Brain microvascular endothelial cell (primary cell): Measurements from ENCODE around the gene SLC35F1.
A peak's percentile ranks its signal among the peaks of the same experiment; 100 is the strongest.

Source experiments
- DNase-seq: peaks from one replicate; pipeline ENCODE4 v3.0.0-alpha.2; 2020
- H3K27ac ChIP-seq: fragments of 250-450 bp; sonication (Bioruptor Pico); 2 replicates; pipeline ENCODE4 v1.5.1; 2020; ENCODE audit warnings: mild to moderate bottlenecking, moderate library complexity
- H3K27me3 ChIP-seq: fragments of 250-450 bp; sonication (Bioruptor Pico); replicated peaks from 2 replicates; pipeline ENCODE4 v1.5.1; 2020; ENCODE audit warnings: mild to moderate bottlenecking
- H3K36me3 ChIP-seq: fragments of 250-450 bp; sonication (Bioruptor Pico); replicated peaks from 2 replicates; pipeline ENCODE4 v1.5.1; 2020; ENCODE audit warnings: mild to moderate bottlenecking
- H3K4me3 ChIP-seq: 2 replicates; pipeline ENCODE4 v1.5.1; 2011; ENCODE audit warnings: low read depth, mild to moderate bottlenecking, control low read depth, low read length, moderate library complexity
- in situ Hi-C: cut with HindIII; loops from 2 replicates; pipeline ENCODE4 v1.10.0; 2017; ENCODE audit warnings: low sequenced_read_pairs, low pct_ligation_motif_present
- TF ChIP-seq, protein P1 (sequence below): IDR thresholded peaks from 2 replicates; pipeline ENCODE4 v1.5.1; 2011; ENCODE audit warnings: low read depth, mild to moderate bottlenecking, moderate library complexity, low read length, control low read depth, inconsistent platforms; ENCODE audit errors: missing control alignments

SLC35F1 gene

DNA sequence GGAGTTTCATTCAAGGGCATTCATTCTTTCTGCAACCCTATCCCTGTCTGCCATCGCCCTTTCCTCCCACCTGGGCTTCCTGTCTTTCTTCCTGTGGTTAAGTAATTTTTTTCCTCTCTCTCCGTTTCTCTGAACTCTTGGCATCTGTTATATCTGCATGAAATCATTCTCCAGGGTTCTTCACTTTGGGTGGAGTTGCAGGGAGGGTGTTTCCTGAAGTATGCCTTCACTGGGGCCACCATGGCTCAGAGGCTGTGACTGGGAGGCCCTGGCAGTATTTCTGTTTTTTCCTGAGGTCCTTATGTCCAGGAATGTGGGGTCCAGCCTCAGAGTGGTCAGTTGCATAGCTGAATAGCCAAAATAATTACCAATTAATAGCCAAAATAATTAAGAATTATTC lies 137.2 kb downstream of the SLC35F1 start:
- in situ Hi-C loops, result no loop called here
- DNase-seq, result no peak
- H3K27me3 ChIP-seq, result no peaks in the 10 kb centered on the region
- no peaks in the 10 kb centered on the region for H3K36me3 ChIP-seq
- TF ChIP-seq, protein P1, sequence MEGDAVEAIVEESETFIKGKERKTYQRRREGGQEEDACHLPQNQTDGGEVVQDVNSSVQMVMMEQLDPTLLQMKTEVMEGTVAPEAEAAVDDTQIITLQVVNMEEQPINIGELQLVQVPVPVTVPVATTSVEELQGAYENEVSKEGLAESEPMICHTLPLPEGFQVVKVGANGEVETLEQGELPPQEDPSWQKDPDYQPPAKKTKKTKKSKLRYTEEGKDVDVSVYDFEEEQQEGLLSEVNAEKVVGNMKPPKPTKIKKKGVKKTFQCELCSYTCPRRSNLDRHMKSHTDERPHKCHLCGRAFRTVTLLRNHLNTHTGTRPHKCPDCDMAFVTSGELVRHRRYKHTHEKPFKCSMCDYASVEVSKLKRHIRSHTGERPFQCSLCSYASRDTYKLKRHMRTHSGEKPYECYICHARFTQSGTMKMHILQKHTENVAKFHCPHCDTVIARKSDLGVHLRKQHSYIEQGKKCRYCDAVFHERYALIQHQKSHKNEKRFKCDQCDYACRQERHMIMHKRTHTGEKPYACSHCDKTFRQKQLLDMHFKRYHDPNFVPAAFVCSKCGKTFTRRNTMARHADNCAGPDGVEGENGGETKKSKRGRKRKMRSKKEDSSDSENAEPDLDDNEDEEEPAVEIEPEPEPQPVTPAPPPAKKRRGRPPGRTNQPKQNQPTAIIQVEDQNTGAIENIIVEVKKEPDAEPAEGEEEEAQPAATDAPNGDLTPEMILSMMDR, result no peak
- H3K27ac ChIP-seq, result no peak overlapping the region
- no peak overlapping the region for H3K4me3 ChIP-seq

DNA sequence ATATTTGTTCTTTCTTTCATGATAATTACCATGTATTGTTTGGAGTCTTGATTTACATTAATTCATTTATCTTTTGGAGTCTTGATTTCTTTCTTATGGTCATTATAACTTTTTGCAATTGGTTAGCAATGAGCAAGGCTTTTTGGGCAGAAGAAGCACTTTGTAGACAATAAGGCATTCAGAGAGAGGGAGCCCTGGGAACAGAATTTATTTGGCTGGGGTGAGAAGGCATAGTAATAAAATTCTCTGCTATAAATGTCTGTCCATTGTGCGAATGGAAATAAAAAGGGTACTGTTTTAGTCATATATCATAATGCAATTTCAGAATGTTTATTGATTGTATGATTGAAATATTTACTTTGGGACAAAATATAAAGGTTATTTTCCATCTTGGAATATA lies 147.0 kb downstream of the SLC35F1 start:
- no peak overlapping the region for H3K4me3 ChIP-seq
- TF ChIP-seq, protein P1, result no peak
- H3K36me3 ChIP-seq, result no peaks in the 10 kb centered on the region
- no peak overlapping the region for H3K27ac ChIP-seq
- DNase-seq, result no peak
- H3K27me3 ChIP-seq, result no peaks in the 10 kb centered on the region
- in situ Hi-C loops, result no loop called here

GRCh38 chr6:118061666-118062065 lies 154.6 kb downstream of the SLC35F1 start:
- Histone ChIP-seq H3K27me3 (no peaks in the 10 kb centered on the region), H3K36me3 (no peaks in the 10 kb centered on the region), H3K27ac (no peak overlapping the region), H3K4me3 (no peak overlapping the region)
- TF ChIP-seq, protein P1, result no peak
- no peak for DNase-seq
- in situ Hi-C loops, result no loop called here

- Histone ChIP-seq H3K27me3 (no peaks in the 10 kb centered on the region), H3K36me3 (no peaks in the 10 kb centered on the region), H3K4me3 (no peak overlapping the region), H3K27ac (no peak overlapping the region)
- in situ Hi-C loops, result no loop called here
- no peak for DNase-seq
- TF ChIP-seq, protein P1, result peak; percentile 54
These were observed 173.5 kb downstream of the SLC35F1 start for GRCh38 chr6:118080547-118080946.

DNA sequence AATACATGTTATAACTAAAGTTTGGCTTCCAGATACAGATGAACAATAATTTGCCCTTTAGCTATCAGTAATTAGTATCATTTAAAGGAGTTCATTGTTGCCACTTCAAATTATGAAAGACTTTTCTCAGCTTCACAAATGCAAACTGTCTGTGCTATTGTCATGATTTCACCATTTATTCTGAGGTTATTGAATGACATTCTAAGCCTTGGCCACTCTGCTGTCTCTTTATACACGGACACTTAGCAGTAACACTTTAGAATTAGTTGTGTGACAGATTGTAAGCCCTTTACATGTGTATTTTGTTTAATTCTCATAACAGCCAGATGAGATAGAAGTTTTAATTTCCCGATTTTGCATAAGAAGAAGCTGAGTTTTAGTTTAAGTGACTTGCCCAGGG lies 176.6 kb downstream of the SLC35F1 start:
- H3K27ac ChIP-seq, result no peak overlapping the region
- no peaks in the 10 kb centered on the region for H3K36me3 ChIP-seq
- H3K27me3 ChIP-seq, result no peaks in the 10 kb centered on the region
- in situ Hi-C loops, result no loop called here
- TF ChIP-seq, protein P1, result no peak
- no peak overlapping the region for H3K4me3 ChIP-seq
- DNase-seq, result no peak

GRCh38 chr6:118085665-118086064 lies 178.6 kb downstream of the SLC35F1 start:
- Histone ChIP-seq H3K36me3 (no peaks in the 10 kb centered on the region), H3K27me3 (no peaks in the 10 kb centered on the region), H3K4me3 (no peak overlapping the region), H3K27ac (no peak overlapping the region)
- in situ Hi-C loops, result no loop called here
- DNase-seq, result no peak
- TF ChIP-seq, protein P1, result no peak
